ENCODE measurements around the gene TYK2.
"Not testable (repeated sequence)": the region's sequence is repeated elsewhere in the genome, so short reads cannot be mapped to it uniquely, and the experiment has no call there.

Gene TYK2

GRCh38 chr19:10417541-10418234 is 37.3 kb upstream of the TYK2 start:
- H3K4me3 ChIP-seq (ENCODE audit: low read depth, low read length), result no peak overlapping the region
- DNase-seq (ENCODE audit: low read depth), result no peak
- in situ Hi-C loops (cut with HindIII; ENCODE audit: low sequenced_read_pairs), result no loop called here
- no peak for TF ChIP-seq CTCF (IDR thresholded peaks at IDR 0.05; ENCODE audit: low read depth, low read length, missing control alignments)

- peak; percentile 50 for DNase-seq (ENCODE audit: low read depth)
- in situ Hi-C loops (cut with HindIII; ENCODE audit: low sequenced_read_pairs), result no loop called here
- peak; percentile 79 for TF ChIP-seq CTCF (IDR thresholded peaks at IDR 0.05; ENCODE audit: low read depth, low read length, missing control alignments)
- H3K4me3 ChIP-seq (ENCODE audit: low read depth, low read length), result peak overlapping the region; percentile 42
Observed at GRCh38 chr19:10416380-10417257, 36.2 kb upstream of the TYK2 start.

- in situ Hi-C loops (cut with HindIII; ENCODE audit: low sequenced_read_pairs), result no loop called here
- no peak for TF ChIP-seq CTCF (IDR thresholded peaks at IDR 0.05; ENCODE audit: low read depth, low read length, missing control alignments)
Observed at GRCh38 chr19:10416083-10416379, 35.7 kb upstream of the TYK2 start.

GRCh38 chr19:10412257-10412977 is 32.0 kb upstream of the TYK2 start:
- no peak overlapping the region for H3K4me3 ChIP-seq (ENCODE audit: low read depth, low read length)
- DNase-seq (ENCODE audit: low read depth), result no peak
- TF ChIP-seq CTCF (IDR thresholded peaks at IDR 0.05; ENCODE audit: low read depth, low read length, missing control alignments), result no peak
- in situ Hi-C loops (cut with HindIII; ENCODE audit: low sequenced_read_pairs), result no loop called here

More at GRCh38 chr19:10416083-10416379, 35.7 kb upstream of the TYK2 start:
- DNase-seq (ENCODE audit: low read depth), result no peak
- H3K4me3 ChIP-seq (ENCODE audit: low read depth, low read length), result peak overlapping the region; percentile 42

GRCh38 chr19:10411224-10411623 is 30.9 kb upstream of the TYK2 start:
- DNase-seq (ENCODE audit: low read depth); in situ Hi-C loops (cut with HindIII; ENCODE audit: low sequenced_read_pairs); H3K4me3 ChIP-seq (ENCODE audit: low read depth, low read length): not testable (repeated sequence)

GRCh38 chr19:10408511-10409283 is 28.3 kb upstream of the TYK2 start:
- no peak for DNase-seq (ENCODE audit: low read depth)
- no peak overlapping the region for H3K4me3 ChIP-seq (ENCODE audit: low read depth, low read length)

More at GRCh38 chr19:10408511-10409283, 28.3 kb upstream of the TYK2 start:
- TF ChIP-seq CTCF (IDR thresholded peaks at IDR 0.05; ENCODE audit: low read depth, low read length, missing control alignments), result no peak
- in situ Hi-C loops (cut with HindIII; ENCODE audit: low sequenced_read_pairs), result loop anchor here (10.0 kb wide), 1 partner anchor 124 kb away; the partner anchor contains the start of genes ICAM4 and ICAM5

Measured in astrocyte of the cerebellum (primary cell).